22Rv1 (cell line): ENCODE results near the gene INTS11.
A peak's percentile ranks its signal among the peaks of the same experiment; 100 is the strongest.

Experiments used
- H3K27ac ChIP-seq: fragments of 450-650 bp; 2 replicates; pipeline ENCODE4 v1.5.1; 2017
- ZFX ChIP-seq: fragments of 450-650 bp; IDR thresholded peaks from 2 replicates; pipeline ENCODE4 v1.6.1; 2017; ENCODE audit warnings: antibody characterized with exemption, borderline replicate concordance
- TF ChIP-seq, protein P1 (sequence below): fragments of 450-650 bp; IDR thresholded peaks from 2 replicates; pipeline ENCODE4 v1.5.1; 2017; ENCODE audit warnings: mild to moderate bottlenecking

The INTS11 gene

DNA sequence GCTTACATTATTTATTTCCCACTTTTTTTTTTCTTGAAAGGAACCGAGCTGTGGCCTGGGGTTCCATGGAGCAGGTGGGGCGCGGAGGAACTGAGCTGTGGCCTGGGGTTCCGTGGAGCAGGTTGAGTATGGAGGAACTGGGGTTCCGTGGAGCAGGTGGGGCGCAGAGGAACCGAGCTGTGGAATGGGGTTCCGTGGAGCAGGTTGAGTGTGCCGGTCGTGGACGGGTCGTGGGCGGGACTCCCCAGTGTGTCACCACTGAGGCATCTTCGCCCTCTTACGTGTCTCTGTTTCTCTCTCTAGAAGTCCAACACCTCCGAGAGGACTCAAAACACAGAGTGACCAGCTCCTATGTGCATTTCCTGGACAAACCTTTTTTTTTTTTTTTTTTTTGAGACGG, 45.4 kb downstream of the INTS11 start:
- H3K27ac ChIP-seq = no peak overlapping the region
- TF ChIP-seq ZFX = no peak
- TF ChIP-seq, protein P1, sequence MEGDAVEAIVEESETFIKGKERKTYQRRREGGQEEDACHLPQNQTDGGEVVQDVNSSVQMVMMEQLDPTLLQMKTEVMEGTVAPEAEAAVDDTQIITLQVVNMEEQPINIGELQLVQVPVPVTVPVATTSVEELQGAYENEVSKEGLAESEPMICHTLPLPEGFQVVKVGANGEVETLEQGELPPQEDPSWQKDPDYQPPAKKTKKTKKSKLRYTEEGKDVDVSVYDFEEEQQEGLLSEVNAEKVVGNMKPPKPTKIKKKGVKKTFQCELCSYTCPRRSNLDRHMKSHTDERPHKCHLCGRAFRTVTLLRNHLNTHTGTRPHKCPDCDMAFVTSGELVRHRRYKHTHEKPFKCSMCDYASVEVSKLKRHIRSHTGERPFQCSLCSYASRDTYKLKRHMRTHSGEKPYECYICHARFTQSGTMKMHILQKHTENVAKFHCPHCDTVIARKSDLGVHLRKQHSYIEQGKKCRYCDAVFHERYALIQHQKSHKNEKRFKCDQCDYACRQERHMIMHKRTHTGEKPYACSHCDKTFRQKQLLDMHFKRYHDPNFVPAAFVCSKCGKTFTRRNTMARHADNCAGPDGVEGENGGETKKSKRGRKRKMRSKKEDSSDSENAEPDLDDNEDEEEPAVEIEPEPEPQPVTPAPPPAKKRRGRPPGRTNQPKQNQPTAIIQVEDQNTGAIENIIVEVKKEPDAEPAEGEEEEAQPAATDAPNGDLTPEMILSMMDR = no peak

DNA sequence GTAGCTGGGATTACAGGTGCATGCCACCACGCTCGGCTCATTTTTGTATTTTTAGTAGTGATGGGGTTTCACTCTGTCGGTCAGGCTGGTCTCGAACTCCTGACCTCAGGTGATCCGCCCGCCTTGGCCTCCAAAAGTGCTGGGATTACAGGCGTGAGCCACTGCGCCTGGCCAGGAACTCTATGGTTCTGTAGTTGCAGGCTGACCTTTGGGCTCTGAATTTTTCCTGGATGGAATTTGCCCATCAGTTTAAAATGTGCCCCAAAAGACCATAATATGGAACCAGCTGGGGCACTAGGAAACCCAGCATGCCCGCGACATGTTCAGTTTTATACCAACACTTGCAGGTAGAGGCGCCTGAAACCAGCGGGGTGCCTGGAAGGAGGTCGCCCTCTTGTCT, 45.8 kb downstream of the INTS11 start:
- TF ChIP-seq, protein P1 = no peak
- TF ChIP-seq ZFX = no peak
- H3K27ac ChIP-seq = no peak overlapping the region

DNA sequence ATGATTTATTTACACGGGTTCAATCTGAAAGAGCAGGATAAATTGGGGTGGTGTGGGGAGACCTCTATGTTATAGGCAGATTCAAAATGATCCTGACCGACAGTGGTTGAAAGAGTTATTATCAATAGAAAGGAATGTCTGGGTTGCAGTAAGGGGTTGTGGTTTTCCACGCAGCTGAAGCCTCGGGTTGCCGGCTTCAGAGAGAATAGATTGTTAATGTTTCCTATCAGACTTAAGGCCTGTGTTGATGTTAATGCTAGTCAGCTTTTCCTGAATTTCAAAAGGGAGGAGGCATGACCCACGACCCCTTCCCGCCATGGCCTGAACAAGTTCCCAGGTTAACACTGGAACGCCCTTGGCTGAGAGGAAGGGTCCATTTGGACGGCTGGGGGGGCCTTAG, 48.6 kb downstream of the INTS11 start:
- H3K27ac ChIP-seq = no peak overlapping the region
- TF ChIP-seq, protein P1 = no peak
- no peak for TF ChIP-seq ZFX

DNA sequence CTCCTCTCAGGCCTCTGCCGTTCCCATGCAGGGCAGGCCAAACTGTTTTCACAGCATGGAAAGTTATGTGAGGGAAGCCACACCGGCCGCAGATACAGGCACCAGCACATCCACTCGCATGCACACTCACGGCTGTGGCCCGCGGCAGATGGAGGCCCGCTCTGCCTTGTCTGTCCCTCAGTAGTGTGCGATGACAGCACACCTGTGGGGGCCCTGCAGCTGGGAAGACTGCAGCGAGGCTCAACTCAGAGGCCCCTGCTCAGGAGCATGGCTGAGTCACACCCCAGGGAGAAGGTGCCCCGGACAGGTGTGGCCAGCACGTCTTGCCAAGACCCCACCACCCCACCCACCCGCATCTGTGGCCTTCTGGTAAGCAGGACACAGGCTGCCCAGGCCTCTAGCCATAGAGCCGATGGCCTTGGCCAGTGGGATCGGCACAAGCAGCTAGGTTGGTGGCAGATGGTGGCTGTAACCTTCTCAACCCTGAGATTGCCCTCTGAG, 49.5 kb downstream of the INTS11 start:
- TF ChIP-seq, protein P1 = no peak
- TF ChIP-seq ZFX = no peak
- H3K27ac ChIP-seq = no peak overlapping the region

DNA sequence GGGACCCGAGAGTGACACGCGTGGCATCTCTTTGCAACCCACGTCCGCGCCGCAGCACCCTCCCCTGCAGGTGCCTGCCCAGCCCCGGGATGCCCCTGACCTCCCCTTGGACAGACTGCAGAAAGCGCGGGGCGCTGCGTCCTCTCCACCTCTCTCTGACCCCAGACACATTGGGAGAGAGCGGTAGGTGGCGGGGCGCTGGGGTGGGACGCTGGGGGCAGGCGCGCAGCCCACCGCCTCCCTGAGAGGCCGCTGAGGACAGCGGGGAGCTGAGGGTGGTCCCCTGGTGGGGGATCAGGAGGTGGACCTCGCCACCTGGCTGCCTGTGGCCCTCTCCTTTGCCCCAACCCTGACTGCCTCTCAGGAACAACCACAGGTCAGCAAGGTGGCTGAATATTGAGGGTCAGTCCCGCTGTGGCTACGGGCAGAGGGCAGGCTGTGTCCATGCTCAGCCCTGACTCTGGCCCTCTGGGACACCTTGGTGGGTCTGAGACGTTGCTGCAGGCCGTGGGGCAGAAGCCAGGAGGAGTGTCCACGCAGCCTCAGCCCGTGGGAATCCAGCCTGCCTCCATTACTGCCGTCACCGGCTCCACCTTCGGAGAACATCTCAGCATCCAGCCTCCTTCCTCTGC, 50.0 kb downstream of the INTS11 start:
- H3K27ac ChIP-seq = peak overlapping the region; percentile 78; the same call in 1 of the 2 replicates
- TF ChIP-seq, protein P1 = no peak
- TF ChIP-seq ZFX = no peak

DNA sequence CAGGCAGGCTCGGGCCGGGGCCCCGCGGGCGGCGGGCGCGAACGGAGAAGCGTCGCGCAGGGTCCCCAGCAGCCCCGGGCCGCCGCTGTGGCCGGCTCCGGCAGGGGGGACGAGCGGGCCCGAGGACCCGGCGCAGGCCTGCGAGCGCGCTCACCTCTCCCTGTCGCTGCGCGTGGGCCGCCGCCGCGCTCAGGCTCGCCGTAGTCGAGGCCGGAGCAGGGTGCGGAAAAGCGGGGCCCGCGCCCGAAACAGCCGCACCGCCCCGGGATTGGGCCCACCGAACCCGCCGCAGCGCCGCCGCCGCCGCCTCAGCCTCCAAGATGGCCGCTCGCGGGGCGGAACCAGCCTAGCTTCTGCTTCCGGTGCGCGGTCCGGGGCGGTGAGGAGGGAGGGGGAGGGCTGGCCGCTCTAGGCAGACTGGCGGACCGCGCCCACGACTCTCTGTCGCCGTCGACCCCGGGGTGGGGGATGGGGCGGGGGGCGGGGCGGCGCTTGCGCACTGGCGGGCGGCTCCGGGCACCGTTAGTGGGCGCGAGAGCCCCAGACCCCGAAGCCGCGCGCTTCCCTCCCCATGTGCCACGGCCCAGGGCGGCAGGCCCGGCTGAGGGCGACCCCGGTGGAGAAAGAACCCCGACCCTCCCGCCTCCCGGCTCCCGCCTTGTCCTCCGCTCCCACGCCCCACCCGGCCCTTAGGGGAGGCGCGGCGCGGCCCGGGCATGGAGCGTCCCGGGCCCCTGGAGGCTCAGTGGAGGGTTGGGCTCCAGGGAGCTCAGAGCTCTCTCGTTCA, 50.8 kb downstream of the INTS11 start, which contains the start of gene UBE2J2:
Gene UBE2J2 (minus strand): TSS at position 343 of the 787 bp plus-strand sequence. CDS start 5,862 bp downstream, outside the sequence.
- TF ChIP-seq ZFX = no peak
- TF ChIP-seq, protein P1 = no peak
- peak within 1 kb of the TSS; percentile 78 for H3K27ac ChIP-seq

DNA sequence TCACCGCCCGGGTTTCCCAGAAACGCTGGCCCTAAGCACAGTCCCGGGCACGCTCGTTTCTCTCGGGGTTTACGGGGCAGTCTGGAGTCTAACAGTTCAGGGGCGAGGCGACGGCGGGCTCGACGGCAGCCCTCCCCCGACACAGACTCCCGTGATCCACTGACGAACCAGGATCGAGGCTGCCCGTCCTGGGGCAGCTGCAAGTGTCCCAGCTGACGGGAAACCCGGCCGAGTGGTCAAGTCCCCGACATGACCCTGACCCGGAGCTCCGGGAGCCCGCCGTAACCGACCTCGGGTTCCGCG, 51.3 kb downstream of the INTS11 start:
- TF ChIP-seq, protein P1 = no peak
- no peak for TF ChIP-seq ZFX
- peak overlapping the region; percentile 78 for H3K27ac ChIP-seq
